AG09319 (cell line): ENCODE results near the gene DGAT2.
A peak's percentile ranks its signal among the peaks of the same experiment; 100 is the strongest.

Experiments used
- DNase-seq: peaks from one replicate; pipeline ENCODE4 v3.0.0-alpha.2; 2010; ENCODE audit warnings: low read depth; ENCODE audit errors: extremely low read depth
- TF ChIP-seq, protein P1 (sequence below): IDR thresholded peaks from 2 replicates; pipeline ENCODE4 v1.5.1; 2011; ENCODE audit warnings: low read depth, mild to moderate bottlenecking, inconsistent platforms, low read length, moderate library complexity

The DGAT2 gene

GRCh38 chr11:75767793-75768111 is 826 bp upstream of the DGAT2 start:
- TF ChIP-seq, protein P1, sequence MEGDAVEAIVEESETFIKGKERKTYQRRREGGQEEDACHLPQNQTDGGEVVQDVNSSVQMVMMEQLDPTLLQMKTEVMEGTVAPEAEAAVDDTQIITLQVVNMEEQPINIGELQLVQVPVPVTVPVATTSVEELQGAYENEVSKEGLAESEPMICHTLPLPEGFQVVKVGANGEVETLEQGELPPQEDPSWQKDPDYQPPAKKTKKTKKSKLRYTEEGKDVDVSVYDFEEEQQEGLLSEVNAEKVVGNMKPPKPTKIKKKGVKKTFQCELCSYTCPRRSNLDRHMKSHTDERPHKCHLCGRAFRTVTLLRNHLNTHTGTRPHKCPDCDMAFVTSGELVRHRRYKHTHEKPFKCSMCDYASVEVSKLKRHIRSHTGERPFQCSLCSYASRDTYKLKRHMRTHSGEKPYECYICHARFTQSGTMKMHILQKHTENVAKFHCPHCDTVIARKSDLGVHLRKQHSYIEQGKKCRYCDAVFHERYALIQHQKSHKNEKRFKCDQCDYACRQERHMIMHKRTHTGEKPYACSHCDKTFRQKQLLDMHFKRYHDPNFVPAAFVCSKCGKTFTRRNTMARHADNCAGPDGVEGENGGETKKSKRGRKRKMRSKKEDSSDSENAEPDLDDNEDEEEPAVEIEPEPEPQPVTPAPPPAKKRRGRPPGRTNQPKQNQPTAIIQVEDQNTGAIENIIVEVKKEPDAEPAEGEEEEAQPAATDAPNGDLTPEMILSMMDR, result no peak
- DNase-seq, result no peak

DNA sequence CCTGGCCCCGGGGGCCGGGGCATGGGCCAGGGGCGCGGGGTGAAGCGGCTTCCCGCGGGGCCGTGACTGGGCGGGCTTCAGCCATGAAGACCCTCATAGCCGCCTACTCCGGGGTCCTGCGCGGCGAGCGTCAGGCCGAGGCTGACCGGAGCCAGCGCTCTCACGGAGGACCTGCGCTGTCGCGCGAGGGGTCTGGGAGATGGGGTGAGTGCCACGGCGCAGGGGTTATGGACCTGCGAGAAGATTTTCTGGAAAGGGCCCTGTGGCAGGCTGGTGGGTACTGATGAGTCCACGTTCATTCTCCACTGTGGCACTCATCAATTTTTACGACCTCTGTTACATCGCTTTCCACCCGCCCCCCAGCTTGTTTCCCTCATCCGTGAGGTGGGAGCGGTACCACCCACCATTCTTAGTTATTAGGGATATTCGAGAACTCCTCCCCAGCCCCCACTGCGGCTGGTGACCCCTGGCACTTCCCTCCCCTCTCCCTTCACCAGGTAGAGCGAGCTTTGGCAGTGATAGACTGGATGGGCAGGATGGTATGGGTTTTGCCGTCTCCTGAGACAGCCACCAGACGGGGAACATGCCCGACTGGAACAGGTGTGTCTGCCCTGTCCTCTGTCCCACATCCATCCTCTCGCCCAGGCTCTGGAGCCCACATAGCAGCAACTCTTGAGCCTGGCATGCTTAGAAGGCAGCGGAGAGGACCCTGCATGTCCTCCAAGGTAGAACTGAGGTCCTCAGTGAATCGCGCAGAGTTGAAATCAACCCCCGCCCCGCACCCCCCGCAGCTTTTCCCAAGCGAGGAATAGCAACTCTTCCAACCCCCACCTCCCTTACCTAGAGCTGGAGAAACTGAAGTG is 562 bp downstream of the DGAT2 start:
- TF ChIP-seq, protein P1, result no peak
- no peak for DNase-seq

- no peak for DNase-seq
- TF ChIP-seq, protein P1, result no peak
These were observed 1.5 kb downstream of the DGAT2 start for GRCh38 chr11:75770102-75770501.

- TF ChIP-seq, protein P1, result no peak
- peak; percentile 65 for DNase-seq
These were observed 3.2 kb downstream of the DGAT2 start for GRCh38 chr11:75771646-75772410.

DNA sequence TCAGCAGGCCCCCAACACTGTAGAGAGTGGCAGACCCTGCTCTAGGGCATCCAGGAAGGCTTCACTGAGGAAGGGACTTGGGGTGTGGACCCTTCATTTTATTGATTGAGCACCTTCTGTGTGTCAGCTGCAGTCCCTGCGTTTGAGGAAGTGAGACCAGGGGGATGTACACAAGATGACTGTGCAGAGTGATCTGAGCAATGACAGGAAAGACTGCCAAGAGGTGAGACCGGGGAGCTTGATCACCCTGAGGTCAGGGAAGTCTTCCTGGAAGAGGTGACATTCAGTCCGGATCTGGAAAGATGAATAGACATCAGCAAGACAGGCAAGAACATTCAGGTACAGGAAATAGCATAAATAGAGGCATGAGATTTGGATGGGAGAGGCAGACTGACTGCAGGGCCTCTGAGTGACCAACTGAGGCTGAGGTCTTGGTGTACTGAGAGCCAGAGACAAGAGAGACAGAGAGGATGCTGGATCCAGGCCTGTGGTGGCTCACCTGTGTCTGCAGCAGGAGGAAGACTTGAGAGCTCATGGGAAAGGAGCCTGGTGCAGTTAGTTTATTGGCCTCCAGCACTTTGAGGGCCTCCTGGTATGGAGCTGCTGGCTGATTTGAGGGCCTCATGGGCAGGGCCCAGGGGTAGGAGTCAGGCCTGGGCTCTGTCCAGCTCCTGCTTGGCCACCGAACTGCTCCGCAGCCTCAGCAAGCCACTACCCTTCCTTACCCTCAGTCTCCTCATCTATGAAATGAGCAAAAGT is 5.2 kb downstream of the DGAT2 start:
- DNase-seq, result no peak

GRCh38 chr11:75775056-75775455 is 6.5 kb downstream of the DGAT2 start:
- TF ChIP-seq, protein P1, result no peak
- DNase-seq, result no peak

More for the DNA sequence above, 5.2 kb downstream of the DGAT2 start:
- TF ChIP-seq, protein P1, result no peak
